GM23338 (cell line): ENCODE data around the gene PRR33. TPM values are rescaled to one million over a fixed set of nuclear protein-coding genes. Genes with fewer than 3 reads are reported as not detected.

ENCODE experiments used
- ATAC-seq: fragments of 200-7000 bp; cut with Tn5 transposase; 3 replicates; pipeline ENCODE4 v1.9.1; 2020
- DNase-seq: peaks from one replicate; pipeline ENCODE4 v3.0.0-alpha.2; 2015; ENCODE audit warnings: low spot score
- H2AFZ ChIP-seq: fragments of 200-600 bp; sonication (generic); 2 replicates; pipeline ENCODE4 v1.8.0; 2016; ENCODE audit warnings: antibody characterized with exemption, mild to moderate bottlenecking, moderate library complexity
- H3F3A ChIP-seq: fragments of 200-600 bp; sonication (generic); replicated peaks from 2 replicates; pipeline ENCODE4 v1.8.0; 2017; ENCODE audit warnings: antibody characterized with exemption, mixed run types, low read depth
- H3K27ac ChIP-seq: fragments of 200-600 bp; sonication (generic); 2 replicates; pipeline ENCODE4 v1.6.1; 2016; ENCODE audit warnings: low read depth
- H3K27me3 ChIP-seq: fragments of 200-600 bp; sonication (generic); 2 replicates; pipeline ENCODE4 v1.8.0; 2016; ENCODE audit warnings: mild to moderate bottlenecking, mixed run types, moderate library complexity; ENCODE audit not compliant: insufficient read depth
- H3K36me3 ChIP-seq: fragments of 200-600 bp; sonication (generic); 2 replicates; pipeline ENCODE4 v1.8.0; 2016; ENCODE audit warnings: mild to moderate bottlenecking; ENCODE audit not compliant: insufficient read depth
- H3K4me1 ChIP-seq: fragments of 200-600 bp; sonication (generic); 2 replicates; pipeline ENCODE4 v1.8.0; 2016; ENCODE audit warnings: mild to moderate bottlenecking, moderate library complexity; ENCODE audit not compliant: insufficient read depth
- H3K4me2 ChIP-seq: fragments of 200-600 bp; sonication (generic); 2 replicates; pipeline ENCODE4 v1.7.1; 2017; ENCODE audit warnings: mixed run types
- H3K4me3 ChIP-seq: fragments of 200-600 bp; sonication (generic); 2 replicates; pipeline ENCODE4 v1.6.1; 2016; ENCODE audit warnings: mixed run types
- H3K79me2 ChIP-seq: fragments of 200-600 bp; sonication (generic); replicated peaks from 2 replicates; pipeline ENCODE4 v1.8.0; 2017; ENCODE audit warnings: mild to moderate bottlenecking; ENCODE audit not compliant: insufficient read depth
- H3K9me2 ChIP-seq: fragments of 200-600 bp; sonication (generic); 2 replicates; pipeline ENCODE4 v1.8.0; 2017; ENCODE audit not compliant: insufficient read depth
- H4K20me1 ChIP-seq: fragments of 200-600 bp; sonication (generic); replicated peaks from 2 replicates; pipeline ENCODE4 v1.8.0; 2017; ENCODE audit warnings: mild to moderate bottlenecking; ENCODE audit not compliant: insufficient read depth
- H3K27ac Mint-ChIP-seq: 2 replicates; pipeline ENCODE4 v1.8.0; 2020; ENCODE audit warnings: inconsistent platforms, mild to moderate bottlenecking, moderate library complexity, mixed read lengths
- H3K27me3 Mint-ChIP-seq: 3 replicates; pipeline ENCODE4 v1.8.0; 2022; ENCODE audit warnings: low read depth, mild to moderate bottlenecking, moderate library complexity, mixed read lengths, inconsistent platforms; ENCODE audit not compliant: insufficient read depth, poor library complexity
- H3K36me3 Mint-ChIP-seq: 3 replicates; pipeline ENCODE4 v1.8.0; 2021; ENCODE audit warnings: low read depth, mild to moderate bottlenecking, inconsistent platforms, moderate library complexity, mixed read lengths
- H3K4me1 Mint-ChIP-seq: 3 replicates; pipeline ENCODE4 v1.8.0; 2020; ENCODE audit warnings: mild to moderate bottlenecking, inconsistent platforms, mixed read lengths
- H3K4me3 Mint-ChIP-seq: 3 replicates; pipeline ENCODE4 v1.8.0; 2021; ENCODE audit warnings: moderate library complexity, mild to moderate bottlenecking, inconsistent platforms, mixed read lengths
- H3K9me3 Mint-ChIP-seq: 3 replicates; pipeline ENCODE4 v1.8.0; 2020; ENCODE audit warnings: moderate library complexity, mild to moderate bottlenecking, inconsistent platforms, mixed read lengths
- EZH2phosphoT487 ChIP-seq: fragments of 200-600 bp; sonication (generic); IDR thresholded peaks from one replicate; pipeline ENCODE4 v1.8.1; 2018; ENCODE audit warnings: antibody characterized with exemption; ENCODE audit not compliant: unreplicated experiment
- POLR2AphosphoS5 ChIP-seq: IDR thresholded peaks from 2 replicates; pipeline ENCODE4 v1.6.1; 2016; ENCODE audit warnings: antibody characterized with exemption, low read depth
- REST ChIP-seq: IDR thresholded peaks from one replicate; pipeline ENCODE4 v1.6.1; 2018; ENCODE audit warnings: antibody characterized with exemption; ENCODE audit not compliant: unreplicated experiment
- STAT1 ChIP-seq: IDR thresholded peaks from one replicate; pipeline ENCODE4 v1.6.1; 2016; ENCODE audit warnings: antibody characterized with exemption; ENCODE audit not compliant: unreplicated experiment
- ZNF331 ChIP-seq: fragments of 250-450 bp; sonication (Bioruptor Pico); IDR thresholded peaks from 2 replicates; pipeline ENCODE4 v1.5.0; 2020; ENCODE audit warnings: low read depth, mild to moderate bottlenecking, moderate library complexity
- ZNF462 ChIP-seq: fragments of 250-450 bp; sonication (Bioruptor Pico); IDR thresholded peaks from 2 replicates; pipeline ENCODE4 v1.5.0; 2020; ENCODE audit warnings: mild to moderate bottlenecking, moderate library complexity
- polyA plus RNA-seq: library from polyadenylated mRNA; unstranded; fragments of >200 nt; fragmentation: Nextera tagmentation; extraction: Ambion mirVana; gene quantifications from 2 replicates; pipeline ENCODE4 v1.2.1, GENCODE V29; 2016
- total RNA-seq: library from RNA; depleted of rRNA; stranded (reverse); fragments of >200 nt; shearing (Covaris generic); gene quantifications from 2 replicates; pipeline ENCODE4 v1.2.3, GENCODE V29; 2014

PRR33 gene
- total and polyA plus RNA-seq, 2 experiments from 2014 or later = not detected

- no peaks in the 10 kb centered on the region for H3K36me3 Mint-ChIP-seq
- peaks cover 18% of the 10 kb centered on the region for H3K27me3 Mint-ChIP-seq
- H3K4me3 ChIP-seq = no peak overlapping the region
- H3K36me3 ChIP-seq = no peaks in the 10 kb centered on the region
- H3K4me3 Mint-ChIP-seq = no peak overlapping the region
- DNase-seq (no peak), ATAC-seq (no peak)
- no peak overlapping the region for H3K4me2 ChIP-seq
- H3F3A ChIP-seq = no peaks in the 10 kb centered on the region
- H3K27ac Mint-ChIP-seq = no peak overlapping the region
- TF ChIP-seq ZNF462 (no peak), STAT1 (no peak), POLR2AphosphoS5 (no peak), EZH2phosphoT487 (no peak), REST (no peak), ZNF331 (CRISPR knock-in tag) (no peak)
- no peaks in the 10 kb centered on the region for H3K27me3 ChIP-seq
- H3K4me1 ChIP-seq = no peaks in the 10 kb centered on the region
- no peaks in the 10 kb centered on the region for H3K79me2 ChIP-seq
- no peaks in the 10 kb centered on the region for H4K20me1 ChIP-seq
- no peaks in the 10 kb centered on the region for H3K9me2 ChIP-seq
- H3K9me3 Mint-ChIP-seq = no peaks in the 10 kb centered on the region
- H3K27ac ChIP-seq = no peak overlapping the region
- 0 out of 3 replicates have a peak, but pooled peaks cover 5% of the 10 kb centered on the region for H3K4me1 Mint-ChIP-seq
- no peak overlapping the region for H2AFZ ChIP-seq
Measured at GRCh38 chr11:1930462-1930830, 38.8 kb upstream of the PRR33 start.
